ENCODE data around the gene KCNMB4.

Gene KCNMB4

GRCh38 chr12:70365648-70366518 is at the start of gene KCNMB4:
Gene KCNMB4 (plus strand): TSS chr12:70366290. CDS start chr12:70366735, 445 bp downstream.
- Histone ChIP-seq H3K4me3 (ENCODE audit: low read length in 2 of 2) (peak within 1 kb of the TSS; percentile 61 to 79), H3K27me3 (ENCODE audit: control insufficient read depth in 2 of 2, insufficient read depth in 2 of 2, low read length in 2 of 2) (peaks cover 14 to 30% of the 10 kb centered on the region in 2 donors), H3K36me3 (ENCODE audit: control insufficient read depth in 2 of 2, insufficient read depth in 2 of 2, low read length in 2 of 2) (no peaks in the 10 kb centered on the region), H3K4me1 (ENCODE audit: control insufficient read depth in 2 of 2, insufficient read depth in 2 of 2, low read length in 2 of 2) (peaks cover 9 to 10% of the 10 kb centered on the region in 2 donors), H3K9me3 (ENCODE audit: control insufficient read depth in 2 of 2, low read length in 2 of 2) (no peaks in the 10 kb centered on the region), H3K27ac (ENCODE audit: low read depth in 2 of 2, low read length in 2 of 2) (no peak within 1 kb of the TSS), H3K9ac (ENCODE audit: low read depth in 1 of 2, low read length in 2 of 2) (peak within 1 kb of the TSS; percentile 26 to 54)

- no peak overlapping the region for H3K4me3 ChIP-seq (ENCODE audit: low read length in 2 of 2)
- H3K27me3 ChIP-seq (ENCODE audit: control insufficient read depth in 2 of 2, insufficient read depth in 2 of 2, low read length in 2 of 2) = no peaks in the 10 kb centered on the region
- no peaks in the 10 kb centered on the region for H3K9me3 ChIP-seq (ENCODE audit: control insufficient read depth in 2 of 2, low read length in 2 of 2)
- no peaks in the 10 kb centered on the region for H3K4me1 ChIP-seq (ENCODE audit: control insufficient read depth in 2 of 2, insufficient read depth in 2 of 2, low read length in 2 of 2)
- no peak overlapping the region for H3K9ac ChIP-seq (ENCODE audit: low read depth in 1 of 2, low read length in 2 of 2)
- peaks cover 0 to 21% of the 10 kb centered on the region in 2 donors for H3K36me3 ChIP-seq (ENCODE audit: control insufficient read depth in 2 of 2, insufficient read depth in 2 of 2, low read length in 2 of 2)
- no peak overlapping the region for H3K27ac ChIP-seq (ENCODE audit: low read depth in 2 of 2, low read length in 2 of 2)
These were observed 48.3 kb upstream of the KCNMB4 start for GRCh38 chr12:70317781-70318180.

GRCh38 chr12:70319605-70320004 is 46.5 kb upstream of the KCNMB4 start:
- H3K27ac ChIP-seq (ENCODE audit: low read depth in 2 of 2, low read length in 2 of 2) = no peak overlapping the region
- no peak overlapping the region for H3K4me3 ChIP-seq (ENCODE audit: low read length in 2 of 2)
- H3K9ac ChIP-seq (ENCODE audit: low read depth in 1 of 2, low read length in 2 of 2) = no peak overlapping the region
- no peaks in the 10 kb centered on the region for H3K9me3 ChIP-seq (ENCODE audit: control insufficient read depth in 2 of 2, low read length in 2 of 2)
- H3K36me3 ChIP-seq (ENCODE audit: control insufficient read depth in 2 of 2, insufficient read depth in 2 of 2, low read length in 2 of 2) = peaks cover 9 to 17% of the 10 kb centered on the region in 2 donors
- no peaks in the 10 kb centered on the region for H3K4me1 ChIP-seq (ENCODE audit: control insufficient read depth in 2 of 2, insufficient read depth in 2 of 2, low read length in 2 of 2)
- H3K27me3 ChIP-seq (ENCODE audit: control insufficient read depth in 2 of 2, insufficient read depth in 2 of 2, low read length in 2 of 2) = no peaks in the 10 kb centered on the region

GRCh38 chr12:70321191-70321590 is 44.9 kb upstream of the KCNMB4 start:
- H3K4me1 ChIP-seq (ENCODE audit: control insufficient read depth in 2 of 2, insufficient read depth in 2 of 2, low read length in 2 of 2) = no peaks in the 10 kb centered on the region
- no peak overlapping the region for H3K27ac ChIP-seq (ENCODE audit: low read depth in 2 of 2, low read length in 2 of 2)
- H3K9me3 ChIP-seq (ENCODE audit: control insufficient read depth in 2 of 2, low read length in 2 of 2) = no peaks in the 10 kb centered on the region
- peaks cover 9 to 17% of the 10 kb centered on the region in 2 donors for H3K36me3 ChIP-seq (ENCODE audit: control insufficient read depth in 2 of 2, insufficient read depth in 2 of 2, low read length in 2 of 2)
- no peaks in the 10 kb centered on the region for H3K27me3 ChIP-seq (ENCODE audit: control insufficient read depth in 2 of 2, insufficient read depth in 2 of 2, low read length in 2 of 2)
- H3K9ac ChIP-seq (ENCODE audit: low read depth in 1 of 2, low read length in 2 of 2) = no peak overlapping the region
- no peak overlapping the region for H3K4me3 ChIP-seq (ENCODE audit: low read length in 2 of 2)

- Histone ChIP-seq H3K4me3 (ENCODE audit: low read length in 2 of 2) (no peak overlapping the region), H3K27ac (ENCODE audit: low read depth in 2 of 2, low read length in 2 of 2) (no peak overlapping the region), H3K27me3 (ENCODE audit: control insufficient read depth in 2 of 2, insufficient read depth in 2 of 2, low read length in 2 of 2) (no peaks in the 10 kb centered on the region), H3K9me3 (ENCODE audit: control insufficient read depth in 2 of 2, low read length in 2 of 2) (no peaks in the 10 kb centered on the region), H3K9ac (ENCODE audit: low read depth in 1 of 2, low read length in 2 of 2) (no peak overlapping the region), H3K36me3 (ENCODE audit: control insufficient read depth in 2 of 2, insufficient read depth in 2 of 2, low read length in 2 of 2) (peaks cover 4 to 15% of the 10 kb centered on the region in 2 donors), H3K4me1 (ENCODE audit: control insufficient read depth in 2 of 2, insufficient read depth in 2 of 2, low read length in 2 of 2) (no peaks in the 10 kb centered on the region)
These were observed 38.5 kb upstream of the KCNMB4 start for GRCh38 chr12:70327541-70327940.

GRCh38 chr12:70329728-70330127 is 36.4 kb upstream of the KCNMB4 start:
- H3K4me3 ChIP-seq (ENCODE audit: low read length in 2 of 2) = no peak overlapping the region
- no peak overlapping the region for H3K27ac ChIP-seq (ENCODE audit: low read depth in 2 of 2, low read length in 2 of 2)
- H3K27me3 ChIP-seq (ENCODE audit: control insufficient read depth in 2 of 2, insufficient read depth in 2 of 2, low read length in 2 of 2) = no peaks in the 10 kb centered on the region
- no peaks in the 10 kb centered on the region for H3K9me3 ChIP-seq (ENCODE audit: control insufficient read depth in 2 of 2, low read length in 2 of 2)
- H3K36me3 ChIP-seq (ENCODE audit: control insufficient read depth in 2 of 2, insufficient read depth in 2 of 2, low read length in 2 of 2) = peaks cover 7% of the 10 kb centered on the region in 2 donors
- no peaks in the 10 kb centered on the region for H3K4me1 ChIP-seq (ENCODE audit: control insufficient read depth in 2 of 2, insufficient read depth in 2 of 2, low read length in 2 of 2)
- H3K9ac ChIP-seq (ENCODE audit: low read depth in 1 of 2, low read length in 2 of 2) = no peak overlapping the region

GRCh38 chr12:70330158-70330557 is 35.9 kb upstream of the KCNMB4 start:
- Histone ChIP-seq H3K4me1 (ENCODE audit: control insufficient read depth in 2 of 2, insufficient read depth in 2 of 2, low read length in 2 of 2) (no peaks in the 10 kb centered on the region), H3K4me3 (ENCODE audit: low read length in 2 of 2) (no peak overlapping the region), H3K27me3 (ENCODE audit: control insufficient read depth in 2 of 2, insufficient read depth in 2 of 2, low read length in 2 of 2) (no peaks in the 10 kb centered on the region), H3K9me3 (ENCODE audit: control insufficient read depth in 2 of 2, low read length in 2 of 2) (no peaks in the 10 kb centered on the region), H3K36me3 (ENCODE audit: control insufficient read depth in 2 of 2, insufficient read depth in 2 of 2, low read length in 2 of 2) (peaks cover 7 to 8% of the 10 kb centered on the region in 2 donors), H3K9ac (ENCODE audit: low read depth in 1 of 2, low read length in 2 of 2) (no peak overlapping the region), H3K27ac (ENCODE audit: low read depth in 2 of 2, low read length in 2 of 2) (no peak overlapping the region)

- no peaks in the 10 kb centered on the region for H3K27me3 ChIP-seq (ENCODE audit: control insufficient read depth in 2 of 2, insufficient read depth in 2 of 2, low read length in 2 of 2)
- H3K36me3 ChIP-seq (ENCODE audit: control insufficient read depth in 2 of 2, insufficient read depth in 2 of 2, low read length in 2 of 2) = peaks cover 13 to 18% of the 10 kb centered on the region in 2 donors
- no peaks in the 10 kb centered on the region for H3K4me1 ChIP-seq (ENCODE audit: control insufficient read depth in 2 of 2, insufficient read depth in 2 of 2, low read length in 2 of 2)
- no peaks in the 10 kb centered on the region for H3K9me3 ChIP-seq (ENCODE audit: control insufficient read depth in 2 of 2, low read length in 2 of 2)
- H3K27ac ChIP-seq (ENCODE audit: low read depth in 2 of 2, low read length in 2 of 2) = no peak overlapping the region
- H3K9ac ChIP-seq (ENCODE audit: low read depth in 1 of 2, low read length in 2 of 2) = no peak overlapping the region
- H3K4me3 ChIP-seq (ENCODE audit: low read length in 2 of 2) = no peak overlapping the region
These were observed 33.9 kb upstream of the KCNMB4 start for GRCh38 chr12:70332236-70332635.

- Histone ChIP-seq H3K4me3 (ENCODE audit: low read length in 2 of 2) (no peak overlapping the region), H3K36me3 (ENCODE audit: control insufficient read depth in 2 of 2, insufficient read depth in 2 of 2, low read length in 2 of 2) (peaks cover 28 to 34% of the 10 kb centered on the region in 2 donors), H3K9ac (ENCODE audit: low read depth in 1 of 2, low read length in 2 of 2) (no peak overlapping the region), H3K9me3 (ENCODE audit: control insufficient read depth in 2 of 2, low read length in 2 of 2) (no peaks in the 10 kb centered on the region), H3K27me3 (ENCODE audit: control insufficient read depth in 2 of 2, insufficient read depth in 2 of 2, low read length in 2 of 2) (no peaks in the 10 kb centered on the region), H3K27ac (ENCODE audit: low read depth in 2 of 2, low read length in 2 of 2) (no peak overlapping the region), H3K4me1 (ENCODE audit: control insufficient read depth in 2 of 2, insufficient read depth in 2 of 2, low read length in 2 of 2) (no peaks in the 10 kb centered on the region)
These were observed 31.3 kb upstream of the KCNMB4 start for GRCh38 chr12:70334742-70335141.

GRCh38 chr12:70338531-70338930 is 27.6 kb upstream of the KCNMB4 start:
- Histone ChIP-seq H3K9me3 (ENCODE audit: control insufficient read depth in 2 of 2, low read length in 2 of 2) (no peaks in the 10 kb centered on the region), H3K27me3 (ENCODE audit: control insufficient read depth in 2 of 2, insufficient read depth in 2 of 2, low read length in 2 of 2) (no peaks in the 10 kb centered on the region), H3K4me1 (ENCODE audit: control insufficient read depth in 2 of 2, insufficient read depth in 2 of 2, low read length in 2 of 2) (no peaks in the 10 kb centered on the region), H3K9ac (ENCODE audit: low read depth in 1 of 2, low read length in 2 of 2) (no peak overlapping the region), H3K27ac (ENCODE audit: low read depth in 2 of 2, low read length in 2 of 2) (no peak overlapping the region), H3K4me3 (ENCODE audit: low read length in 2 of 2) (no peak overlapping the region), H3K36me3 (ENCODE audit: control insufficient read depth in 2 of 2, insufficient read depth in 2 of 2, low read length in 2 of 2) (peaks cover 44 to 53% of the 10 kb centered on the region in 2 donors)

All from mucosa of rectum (tissue), 2 donors.